NB4 (cell line): ENCODE measurements around the gene BLID.

Source experiments
- MAX ChIP-seq: IDR thresholded peaks from 2 replicates; pipeline ENCODE4 v1.6.1; 2011; ENCODE audit warnings: low read depth, low read length
- POLR2A ChIP-seq: IDR thresholded peaks from 2 replicates; pipeline ENCODE4 v1.6.1; 2011; ENCODE audit warnings: mild to moderate bottlenecking; ENCODE audit not compliant: insufficient read length; ENCODE audit errors: extremely low read depth

- TF ChIP-seq MAX (no peak), POLR2A (no peak)
Observed at GRCh38 chr11:122153746-122154145, 37.7 kb upstream of the BLID start.
